LHCN-M2 (cell line): ENCODE results near the gene TEX48. TPM values are rescaled to one million over a fixed set of nuclear protein-coding genes. Genes with fewer than 3 reads are reported as not detected.

Experiments used
- DNase-seq: peaks from one replicate; pipeline ENCODE4 v3.0.0-alpha.2; 2012; ENCODE audit warnings: low read depth
- total RNA-seq: library from RNA; depleted of rRNA; stranded (reverse); fragments of >200 nt; gene quantifications from 2 replicates; pipeline ENCODE4 v1.2.3, GENCODE V29; 2014

The TEX48 gene
- total RNA-seq, 1 experiment from 2014 or later, result not detected

- peak; percentile 33 for DNase-seq
These were observed 11.4 kb upstream of the TEX48 start for GRCh38 chr9:114693248-114693855.

GRCh38 chr9:114691956-114692295, 9.9 kb upstream of the TEX48 start:
- no peak for DNase-seq

- DNase-seq, result peak; percentile 95
These were observed 9.3 kb upstream of the TEX48 start for GRCh38 chr9:114691046-114691955.

- DNase-seq, result no peak
These were observed 8.3 kb upstream of the TEX48 start for GRCh38 chr9:114690308-114690707.

GRCh38 chr9:114689813-114690212, 7.8 kb upstream of the TEX48 start:
- DNase-seq, result no peak

- DNase-seq, result no peak
These were observed 7.1 kb upstream of the TEX48 start for GRCh38 chr9:114688909-114689610.

- DNase-seq, result no peak
These were observed 6.4 kb upstream of the TEX48 start for GRCh38 chr9:114688379-114688778.

GRCh38 chr9:114687034-114687433, 5.0 kb upstream of the TEX48 start:
- peak; percentile 75 for DNase-seq

- DNase-seq, result no peak
These were observed 4.0 kb upstream of the TEX48 start for GRCh38 chr9:114685951-114686350.

GRCh38 chr9:114684036-114684435, 2.0 kb upstream of the TEX48 start:
- no peak for DNase-seq

- peak; percentile 75 for DNase-seq
These were observed 854 bp upstream of the TEX48 start for GRCh38 chr9:114682846-114683245.

- no peak for DNase-seq
These were observed 1.6 kb downstream of the TEX48 start for GRCh38 chr9:114680259-114681001.

- DNase-seq, result no peak
These were observed 3.2 kb downstream of the TEX48 start for GRCh38 chr9:114678795-114679194.

GRCh38 chr9:114678130-114678529, 3.9 kb downstream of the TEX48 start:
- DNase-seq, result no peak

- DNase-seq, result peak; percentile 98
These were observed 4.6 kb downstream of the TEX48 start for GRCh38 chr9:114677418-114677817.

- DNase-seq, result no peak
These were observed 5.1 kb downstream of the TEX48 start for GRCh38 chr9:114676901-114677300.

GRCh38 chr9:114674798-114675540, 7.0 kb downstream of the TEX48 start:
- peak; percentile 57 for DNase-seq

GRCh38 chr9:114674076-114674797, 7.8 kb downstream of the TEX48 start:
- DNase-seq, result no peak

- DNase-seq, result no peak
These were observed 10.4 kb downstream of the TEX48 start for GRCh38 chr9:114671605-114672004.

- no peak for DNase-seq
These were observed 12.0 kb downstream of the TEX48 start for GRCh38 chr9:114669961-114670360.
